KBM-7 (cell line): ENCODE measurements around the gene TTLL12.

Source experiments
- DNase-seq: peaks from one replicate; pipeline ENCODE4 v3.0.0-alpha.2; 2015
- in situ Hi-C: fragments of 300-500 bp; cut with MboI; formaldehyde crosslinking; loops from 2 replicates; pipeline ENCODE4 v1.14.3; 2020; ENCODE audit warnings: low sequenced_read_pairs, low pct_unique_long_range_greater_than_20kb, mixed read lengths

TTLL12 gene

DNA sequence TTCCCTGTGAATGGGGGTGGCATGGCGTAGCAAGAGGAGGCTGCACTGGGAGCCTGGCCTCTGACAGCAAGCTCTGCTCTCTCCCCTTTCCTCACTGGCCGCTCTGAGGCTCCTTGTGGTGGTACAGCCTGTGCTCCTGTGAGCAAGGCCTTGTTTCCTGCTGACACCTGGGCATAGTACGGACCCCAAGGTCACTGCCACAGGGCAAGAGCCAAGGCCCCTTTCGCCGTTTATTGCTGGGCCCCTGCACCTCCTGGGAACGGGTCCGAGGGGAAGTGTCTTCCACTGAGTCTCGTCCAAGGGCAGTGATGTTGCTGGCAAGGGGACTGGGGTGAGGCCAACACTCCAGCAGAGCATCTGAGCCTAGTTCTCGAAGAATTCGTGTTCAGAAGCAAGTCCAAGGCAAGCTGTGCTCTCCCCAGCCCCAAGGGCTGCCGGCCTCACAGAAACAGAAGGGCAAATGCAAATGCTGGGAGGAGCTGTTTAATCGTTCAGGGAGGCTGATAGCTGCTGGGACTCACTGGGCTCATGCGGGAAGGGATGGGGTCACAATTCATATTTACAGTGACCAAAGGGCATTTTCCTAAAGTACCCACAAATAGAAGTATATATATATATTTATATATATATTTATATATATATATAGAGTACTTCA is 15.9 kb upstream of the TTLL12 start:
- in situ Hi-C loops: no loop called here
- DNase-seq: no peak

DNA sequence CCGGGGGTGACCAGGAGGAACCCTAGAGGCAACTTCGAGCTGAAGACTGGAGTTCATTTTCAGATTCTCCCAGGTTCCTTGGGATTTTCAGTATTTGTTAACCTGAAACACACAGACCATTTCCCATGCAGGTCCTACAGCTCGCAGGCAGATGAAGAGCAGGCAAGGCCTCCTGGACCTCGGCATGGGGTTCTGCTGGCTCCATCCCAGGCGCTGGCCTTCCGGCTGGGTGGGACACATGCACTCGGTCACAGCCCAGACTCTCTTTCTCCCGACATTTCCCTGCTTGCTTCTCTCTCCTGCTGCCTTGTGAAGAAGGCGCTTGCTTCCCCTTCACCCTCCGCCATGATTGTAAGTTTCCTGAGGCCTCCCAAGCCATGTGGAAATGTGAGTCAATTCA is 15.4 kb upstream of the TTLL12 start:
- in situ Hi-C loops: no loop called here
- DNase-seq: no peak

DNA sequence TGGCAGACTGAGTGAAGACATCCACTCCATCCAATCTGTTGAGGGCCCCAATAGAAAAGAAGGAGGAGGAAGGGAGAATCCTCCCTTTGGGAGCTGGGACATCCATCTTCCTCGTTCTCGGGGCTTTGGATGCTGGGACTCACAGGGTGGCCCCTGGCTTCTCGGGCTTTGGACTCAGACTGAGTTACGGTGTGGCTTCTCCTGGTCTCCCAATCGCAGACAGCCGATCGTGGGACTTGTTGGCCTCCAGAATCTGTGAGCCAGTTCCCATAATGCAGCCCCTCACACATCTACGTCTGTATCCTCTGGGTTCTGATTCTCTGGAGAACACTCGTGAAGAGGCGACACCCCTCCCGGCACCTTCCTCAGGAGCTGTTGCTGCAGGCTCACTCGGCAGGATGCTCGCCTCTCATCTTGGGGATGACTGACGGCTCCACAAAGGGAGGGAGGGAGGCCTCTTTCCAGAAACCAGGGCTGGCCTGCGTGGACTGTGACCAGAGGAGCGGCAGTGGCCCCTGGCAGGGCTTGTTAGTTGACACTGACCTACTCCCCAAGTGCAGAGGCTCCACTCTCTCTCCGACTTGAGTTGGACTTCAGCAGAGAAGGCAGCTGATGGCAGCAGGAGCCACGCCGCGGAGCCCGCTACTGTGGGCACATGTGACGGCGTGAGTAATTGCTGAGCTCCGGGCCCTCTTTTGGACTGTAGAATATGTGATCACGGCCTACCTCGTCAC is 14.7 kb upstream of the TTLL12 start:
- in situ Hi-C loops: no loop called here

DNA sequence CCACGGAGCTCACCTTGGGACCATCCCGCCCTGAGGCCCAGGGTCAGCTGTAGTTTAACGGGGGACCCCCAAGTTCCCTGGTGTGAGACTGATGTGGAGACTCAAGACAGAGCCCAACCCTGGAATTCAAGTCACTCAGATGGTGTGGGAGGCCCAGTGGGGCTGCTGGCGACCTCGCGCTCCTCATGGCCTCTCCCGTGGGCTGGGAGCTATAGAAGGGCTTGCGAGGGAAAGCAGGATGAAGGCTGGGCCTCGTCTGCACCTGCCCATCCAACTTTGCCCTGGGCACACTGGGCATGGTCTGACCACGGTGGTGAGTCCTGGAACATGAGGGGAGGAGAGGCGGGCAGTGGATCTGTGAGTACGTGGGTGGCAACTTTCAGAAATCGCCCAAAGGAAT is 13.6 kb upstream of the TTLL12 start:
- no peak for DNase-seq
- in situ Hi-C loops: no loop called here

More for the DNA sequence above, 14.7 kb upstream of the TTLL12 start:
- no peak for DNase-seq

DNA sequence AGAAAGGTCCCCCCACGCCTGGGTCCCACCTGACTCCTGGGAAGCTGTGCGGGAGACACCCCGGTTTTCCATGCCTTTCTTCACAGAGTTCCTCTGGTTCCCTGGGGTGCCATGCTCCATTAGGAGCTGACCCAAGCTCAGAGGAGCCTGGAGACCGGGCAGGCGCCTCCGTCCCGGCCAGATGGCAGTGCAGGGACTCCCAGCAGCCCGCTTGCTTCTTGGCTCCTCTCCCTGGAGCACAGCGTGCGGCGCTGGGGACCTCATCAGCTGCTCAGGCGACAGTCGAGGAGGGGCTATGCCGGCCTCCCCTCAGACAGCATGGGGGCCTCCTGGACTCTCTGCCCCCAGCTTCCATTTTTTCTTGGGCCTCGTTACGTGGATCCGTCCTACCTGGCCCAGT is 13.1 kb upstream of the TTLL12 start:
- no peak for DNase-seq
- in situ Hi-C loops: no loop called here

DNA sequence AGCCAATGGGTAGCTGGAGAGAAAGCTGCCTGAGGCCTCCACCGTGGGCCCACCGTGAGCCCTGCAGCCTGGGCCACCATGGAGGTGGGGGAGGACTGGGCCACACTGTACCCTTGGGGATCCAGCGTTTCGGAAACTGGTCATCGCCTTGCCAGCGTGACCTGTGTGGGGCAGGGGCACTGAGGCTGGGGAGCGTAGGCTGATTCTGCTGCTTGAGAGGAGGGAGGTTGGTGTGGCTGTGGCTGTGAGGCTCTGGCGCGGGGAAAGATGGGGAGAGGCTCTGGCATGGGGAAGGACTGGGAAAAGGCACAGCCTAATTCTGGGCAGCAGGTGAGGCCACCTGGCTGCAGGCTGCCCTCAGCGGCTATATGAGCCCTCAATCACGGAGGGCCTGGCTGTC is 12.6 kb upstream of the TTLL12 start:
- no peak for DNase-seq
- in situ Hi-C loops: no loop called here

DNA sequence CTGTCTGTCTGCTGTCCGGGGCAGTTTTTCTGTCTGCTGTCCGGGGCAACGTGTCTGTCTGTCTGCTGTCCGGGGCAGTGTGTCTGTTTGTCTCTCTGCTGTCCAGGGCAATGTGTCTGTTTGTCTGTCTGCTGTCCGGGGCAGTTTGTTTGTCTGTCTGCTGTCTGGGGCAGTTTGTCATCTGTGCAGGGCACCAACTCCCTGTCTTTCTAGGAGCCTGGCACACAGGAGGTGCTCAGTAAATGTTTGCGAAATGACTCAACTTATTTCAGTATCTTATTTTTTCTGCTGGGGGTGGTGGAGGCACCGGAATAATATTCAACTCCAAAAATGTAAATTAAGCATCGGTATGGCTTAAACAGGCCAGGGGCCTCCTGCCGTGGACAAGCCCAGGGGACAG is 12.0 kb upstream of the TTLL12 start:
- in situ Hi-C loops: no loop called here
- no peak for DNase-seq

DNA sequence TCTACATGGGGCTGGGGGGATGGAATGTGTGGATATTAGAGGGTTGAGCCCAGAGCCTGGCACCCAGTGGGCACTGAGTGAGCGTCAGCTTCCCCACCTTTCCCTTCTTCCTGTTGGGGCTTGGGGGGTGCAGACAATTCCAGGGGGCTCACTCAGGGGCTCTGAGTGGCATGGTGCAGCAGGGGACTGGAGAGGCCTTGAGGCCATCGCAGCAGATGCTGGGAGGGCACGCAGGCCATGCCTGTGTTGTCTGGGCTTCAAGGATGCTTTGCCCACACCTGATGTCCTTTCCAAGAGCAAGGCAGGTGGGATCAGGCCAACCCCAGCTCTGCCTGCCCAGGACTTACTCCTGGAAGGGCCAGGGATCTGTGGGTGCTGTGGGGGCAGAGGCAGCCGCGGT is 11.2 kb upstream of the TTLL12 start:
- in situ Hi-C loops: no loop called here
- DNase-seq: no peak

DNA sequence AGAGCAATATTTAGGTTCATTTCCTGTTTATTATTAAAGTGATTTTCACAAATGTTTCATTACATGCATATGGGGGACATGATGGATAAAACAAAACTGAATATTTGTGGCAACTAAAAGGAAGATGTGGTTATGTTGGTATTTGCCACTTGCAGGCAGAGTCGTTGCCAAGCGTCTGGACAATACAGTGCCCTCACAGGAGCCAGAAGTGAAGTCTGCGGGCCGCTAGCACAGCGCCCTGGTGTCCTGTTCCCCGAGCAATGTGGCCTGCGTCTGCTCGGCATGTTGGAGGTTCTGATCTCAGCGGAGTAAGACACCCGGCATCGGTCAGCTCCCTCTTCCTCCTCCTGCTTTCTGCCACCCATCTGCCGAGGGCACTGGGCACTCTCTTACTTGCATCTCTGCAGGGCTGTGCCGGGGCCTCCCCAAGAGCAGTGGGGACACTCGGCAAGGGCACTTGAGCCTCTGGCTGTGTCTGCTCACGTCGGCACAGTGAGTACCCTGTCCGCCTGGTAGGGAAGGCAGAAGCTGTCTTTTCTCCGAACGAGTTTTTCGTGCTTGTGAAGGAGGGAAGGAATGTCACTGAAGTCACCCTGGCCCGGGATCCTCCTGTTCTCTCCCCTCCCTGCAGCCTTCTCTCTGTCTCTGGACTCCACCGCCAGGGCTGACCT is 10.5 kb upstream of the TTLL12 start:
- in situ Hi-C loops: no loop called here
- DNase-seq: no peak

DNA sequence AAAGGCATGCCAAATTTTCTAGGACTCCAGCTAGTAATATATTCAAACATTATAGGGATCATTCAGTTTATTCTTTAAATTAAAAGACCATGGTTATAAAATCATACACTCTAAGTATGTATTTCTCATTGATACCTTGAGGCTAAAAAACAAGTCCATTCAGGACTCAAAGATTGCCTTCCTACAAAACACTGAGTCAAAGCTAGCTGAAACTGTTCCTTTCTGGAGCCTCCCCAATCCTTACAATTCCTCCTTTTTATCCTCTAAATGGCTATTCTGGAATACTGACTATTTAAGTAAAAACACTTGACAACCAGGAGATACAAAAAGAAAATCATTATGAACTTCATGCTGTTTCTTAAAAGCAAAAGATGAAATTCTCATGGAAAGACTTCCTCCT is 4.9 kb upstream of the TTLL12 start:
- DNase-seq: no peak
- in situ Hi-C loops: no loop called here

DNA sequence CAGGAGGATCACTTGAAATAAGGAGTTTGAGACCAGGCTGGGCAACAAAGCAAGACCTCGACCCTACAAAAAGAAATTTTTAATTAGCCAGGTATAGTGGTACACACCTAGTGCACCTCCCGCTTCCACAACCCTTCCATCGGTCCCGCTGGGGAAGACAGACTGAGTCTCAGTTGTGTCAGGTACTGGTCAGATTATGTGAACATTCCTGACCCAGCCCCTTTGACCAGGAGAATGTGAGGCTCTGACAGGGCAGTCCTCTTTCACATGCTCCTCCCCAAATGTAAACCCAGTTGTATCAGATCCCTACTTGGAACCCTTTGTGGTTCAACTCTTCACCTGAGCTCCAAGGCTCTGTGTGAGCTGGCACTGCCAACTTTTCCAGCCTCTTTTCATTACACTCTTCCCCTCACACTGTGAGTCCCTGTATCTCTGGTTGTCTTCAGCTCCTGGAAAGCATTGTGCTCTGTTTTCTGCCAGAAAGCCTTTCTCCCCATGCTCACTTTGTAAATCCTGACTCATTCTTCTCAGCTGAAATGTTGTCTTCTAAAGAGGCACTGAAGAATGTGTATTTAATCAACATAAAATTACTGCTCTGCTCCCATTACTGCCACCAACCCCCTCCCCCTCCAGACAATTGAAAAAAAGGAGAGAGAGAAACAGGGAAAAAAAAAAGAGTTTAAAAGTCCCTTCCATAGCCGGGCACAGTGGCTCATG is 2.1 kb upstream of the TTLL12 start:
- no peak for DNase-seq
- in situ Hi-C loops: no loop called here

DNA sequence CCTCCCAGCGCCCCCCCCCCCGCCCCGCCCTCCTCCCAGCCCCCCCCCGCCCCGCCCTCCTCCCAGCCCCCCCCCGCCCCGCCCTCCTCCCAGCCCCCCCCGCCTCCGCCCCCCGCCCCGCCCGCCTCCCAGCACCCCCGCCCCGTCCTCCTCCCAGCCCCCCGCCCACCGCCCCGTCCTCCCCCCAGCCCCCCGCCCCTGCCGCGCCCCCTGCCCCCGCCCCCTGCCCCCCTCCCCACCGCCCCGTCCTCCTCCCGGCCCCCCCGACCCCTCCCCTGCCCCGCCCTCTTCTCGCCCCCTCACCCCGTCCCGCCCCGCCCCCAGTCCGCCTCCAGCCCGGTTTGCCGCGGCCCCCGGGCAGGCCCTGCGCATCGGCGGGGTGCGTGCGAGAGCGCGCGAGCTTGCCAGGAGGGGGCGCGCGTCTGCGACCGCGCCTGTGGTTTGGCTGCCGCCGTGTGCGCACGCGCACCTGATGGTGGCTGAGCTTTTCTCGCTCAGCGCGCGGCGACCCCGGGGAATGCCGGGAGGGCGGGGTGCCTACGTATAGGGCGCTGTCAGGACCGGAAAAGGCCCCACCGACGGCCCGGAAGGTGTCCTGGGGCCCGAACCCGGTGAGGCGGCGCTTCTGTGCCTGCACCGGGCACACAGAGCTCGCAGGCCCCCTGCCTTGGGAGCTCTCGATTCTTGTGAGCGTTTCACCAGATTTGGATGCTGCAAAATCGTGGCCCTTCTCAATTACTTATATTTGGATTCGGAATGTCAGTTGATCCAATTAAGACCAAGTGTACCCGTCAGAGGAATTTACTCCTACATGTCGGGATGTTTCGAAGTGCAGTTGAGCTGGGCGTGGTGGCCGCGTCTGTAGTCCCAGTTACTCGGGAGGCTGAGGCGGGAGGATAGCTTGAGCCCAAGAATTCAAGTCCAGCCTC is 501 bp upstream of the TTLL12 start:
- in situ Hi-C loops: no loop called here

DNA sequence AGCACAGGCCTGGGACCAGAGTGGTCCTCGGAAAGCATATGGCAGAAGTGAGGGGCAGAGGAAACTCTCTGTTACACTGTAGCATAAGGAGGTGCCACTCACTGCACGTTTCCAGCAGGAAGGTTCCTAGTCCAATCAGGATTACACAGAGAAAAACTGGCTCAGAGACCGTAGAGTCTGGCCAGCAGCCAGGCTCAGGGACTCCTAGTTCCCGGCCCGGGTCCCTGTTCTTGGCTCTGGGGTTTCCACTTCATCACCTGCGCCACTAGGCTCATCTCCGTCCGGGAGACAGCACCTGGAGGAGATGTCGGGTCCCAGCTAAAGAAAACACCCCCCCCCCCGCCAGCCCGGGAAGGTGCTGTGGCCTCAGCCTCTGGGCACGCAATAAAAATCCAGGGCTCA is 1.1 kb downstream of the TTLL12 start:
- DNase-seq: peak; percentile 14

More for the DNA sequence above, 501 bp upstream of the TTLL12 start:
- peak; percentile 97 for DNase-seq

DNA sequence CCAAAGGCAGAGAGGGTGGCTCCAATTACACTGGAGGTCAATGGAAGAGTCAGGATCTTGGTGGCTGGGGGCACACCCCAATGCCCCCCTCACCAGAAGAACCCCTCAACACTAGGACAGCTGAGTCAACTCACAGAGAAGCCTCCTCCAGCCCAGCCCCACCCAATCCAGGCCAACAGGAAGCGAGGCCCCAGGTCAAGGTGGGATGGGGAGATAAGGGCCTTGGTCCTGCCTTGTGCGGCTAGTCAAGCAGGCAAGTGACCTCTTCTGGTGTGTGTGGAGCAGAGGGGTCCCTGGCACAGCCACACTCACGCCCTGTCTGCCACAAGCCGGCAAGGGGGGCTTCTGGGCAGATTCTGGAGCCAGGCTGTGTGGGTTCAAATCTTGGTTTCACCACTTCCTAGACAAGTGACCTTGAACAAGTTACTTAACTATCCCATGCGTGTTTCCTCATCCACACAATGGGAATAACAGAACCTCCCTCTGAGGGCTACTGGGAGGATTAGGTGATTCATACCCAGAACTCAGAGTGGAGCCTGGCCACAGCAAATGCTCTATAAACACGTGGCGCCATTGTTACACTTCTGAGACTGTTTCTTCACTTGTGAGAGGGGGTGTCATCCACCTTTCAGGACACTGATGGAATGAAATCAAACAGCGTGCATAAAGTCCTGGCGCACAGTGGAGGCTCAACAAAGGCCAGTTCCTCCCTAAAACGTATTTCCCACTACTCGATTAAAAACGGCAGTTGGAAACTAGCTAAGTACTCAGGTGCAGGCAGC is 3.2 kb downstream of the TTLL12 start:
- peak; percentile 14 for DNase-seq
- in situ Hi-C loops: no loop called here

More for the DNA sequence above, 1.1 kb downstream of the TTLL12 start:
- in situ Hi-C loops: no loop called here

DNA sequence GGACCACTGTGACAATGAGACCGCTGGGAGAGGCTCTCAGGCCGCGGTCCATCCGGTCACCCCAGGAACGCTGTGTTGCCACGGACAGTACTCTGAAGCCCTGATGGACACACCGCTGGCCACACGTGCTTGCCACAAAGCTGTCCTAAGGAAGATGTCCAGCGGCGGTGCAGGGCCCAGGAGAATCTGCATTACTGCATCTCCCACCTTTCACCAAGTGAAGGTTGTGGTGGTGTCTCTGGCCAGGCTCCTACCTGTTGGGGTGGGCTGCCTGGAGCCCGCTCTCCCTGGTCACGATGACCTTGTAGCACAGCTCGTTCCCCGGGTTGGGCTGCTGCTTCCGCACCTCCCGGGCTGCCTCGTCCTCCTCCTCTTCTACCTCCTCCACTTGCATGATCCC is 4.2 kb downstream of the TTLL12 start:
- in situ Hi-C loops: no loop called here
- DNase-seq: no peak

DNA sequence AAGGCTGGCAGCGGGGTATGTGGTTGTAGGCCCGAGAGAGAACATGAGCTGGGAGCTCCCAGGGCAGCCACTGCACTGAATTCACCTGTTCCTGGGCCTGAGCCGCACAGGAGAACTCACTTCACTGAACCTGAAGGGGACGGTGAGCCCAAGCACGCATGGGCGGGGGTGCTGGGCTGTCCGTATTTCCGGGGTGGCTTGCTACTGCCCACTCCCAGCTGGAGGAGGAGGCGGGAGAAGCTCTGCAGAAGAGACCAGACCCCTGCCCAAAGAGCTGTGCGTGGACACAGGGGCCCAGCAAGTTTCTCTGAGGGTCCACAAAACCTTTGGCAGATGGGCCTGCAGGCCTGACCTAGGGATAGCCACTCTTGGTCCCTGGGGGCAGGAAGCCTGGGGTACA is 4.8 kb downstream of the TTLL12 start:
- in situ Hi-C loops: no loop called here
- no peak for DNase-seq

DNA sequence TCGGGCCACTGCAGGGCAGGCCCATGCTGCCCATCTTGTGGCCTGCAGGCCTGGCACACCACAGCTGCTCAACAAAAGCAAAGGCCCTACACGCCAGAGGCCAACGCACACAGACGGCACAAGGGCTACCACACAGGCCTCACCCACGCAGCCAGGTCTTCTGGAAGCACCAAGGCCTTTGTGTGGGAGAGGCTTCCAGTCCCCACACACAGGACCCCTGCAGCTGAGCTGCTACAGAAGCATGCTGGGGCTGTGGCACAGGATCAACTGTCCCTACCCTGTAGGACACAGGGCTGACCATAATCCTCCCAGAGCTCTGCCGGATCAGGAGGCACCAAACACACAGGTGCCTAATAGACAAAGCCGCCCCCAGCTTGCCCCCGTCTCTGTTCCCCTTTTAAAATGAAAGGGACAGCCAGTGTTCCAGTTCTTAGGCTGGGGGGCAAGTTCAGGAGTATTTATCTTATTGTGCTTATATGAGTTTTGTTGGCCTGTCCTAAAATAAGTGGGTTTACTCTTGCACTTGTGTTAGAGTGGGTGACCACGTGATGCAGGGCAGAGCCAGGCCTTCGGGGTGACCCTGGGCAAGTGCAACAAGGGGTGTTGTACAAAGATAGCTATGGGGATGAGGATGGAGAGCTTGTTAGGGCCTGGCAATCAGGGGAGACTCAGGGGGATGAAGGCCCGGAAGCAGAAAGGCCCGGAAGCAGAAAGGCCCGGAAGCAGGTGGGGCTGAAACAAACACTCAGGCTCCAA is 5.4 kb downstream of the TTLL12 start:
- DNase-seq: no peak
- in situ Hi-C loops: no loop called here
